C4-2B (cell line): ENCODE measurements around the gene TMOD1.

Experiments
- CTCF ChIP-seq: fragments of 450-650 bp; conservative IDR thresholded peaks from 2 replicates; pipeline ENCODE4 v1.5.1; 2017; ENCODE audit warnings: mild to moderate bottlenecking
- ZFX ChIP-seq: fragments of 450-650 bp; IDR thresholded peaks from 2 replicates; pipeline ENCODE4 v1.6.1; 2017

- TF ChIP-seq CTCF = no peak
- no peak for TF ChIP-seq ZFX
Measured at GRCh38 chr9:97502222-97502983, 937 bp downstream of the TMOD1 start.
